Endothelial cell of umbilical vein (primary cell): ENCODE results near the gene P2RY6.

Experiments
- EZH2 ChIP-seq: IDR thresholded peaks from 2 replicates; pipeline ENCODE4 v1.6.1; 2012; ENCODE audit warnings: borderline replicate concordance, low read depth, mild to moderate bottlenecking, moderate library complexity, low read length, inconsistent platforms; ENCODE audit not compliant: severe bottlenecking
- TF ChIP-seq, protein P1 (sequence below), 2 donors: IDR thresholded peaks; 1 replicate in 1 of 2; 2 replicates in 1 of 2; pipeline ENCODE4 v1.5.1; 2011; ENCODE audit warnings: low read length in 2 of 2, mild to moderate bottlenecking in 2 of 2, moderate library complexity in 2 of 2, control low read depth in 1 of 2, inconsistent platforms in 1 of 2, low read depth in 1 of 2; ENCODE audit not compliant: insufficient read depth in 1 of 2; ENCODE audit errors: extremely low read depth in 1 of 2

DNA sequence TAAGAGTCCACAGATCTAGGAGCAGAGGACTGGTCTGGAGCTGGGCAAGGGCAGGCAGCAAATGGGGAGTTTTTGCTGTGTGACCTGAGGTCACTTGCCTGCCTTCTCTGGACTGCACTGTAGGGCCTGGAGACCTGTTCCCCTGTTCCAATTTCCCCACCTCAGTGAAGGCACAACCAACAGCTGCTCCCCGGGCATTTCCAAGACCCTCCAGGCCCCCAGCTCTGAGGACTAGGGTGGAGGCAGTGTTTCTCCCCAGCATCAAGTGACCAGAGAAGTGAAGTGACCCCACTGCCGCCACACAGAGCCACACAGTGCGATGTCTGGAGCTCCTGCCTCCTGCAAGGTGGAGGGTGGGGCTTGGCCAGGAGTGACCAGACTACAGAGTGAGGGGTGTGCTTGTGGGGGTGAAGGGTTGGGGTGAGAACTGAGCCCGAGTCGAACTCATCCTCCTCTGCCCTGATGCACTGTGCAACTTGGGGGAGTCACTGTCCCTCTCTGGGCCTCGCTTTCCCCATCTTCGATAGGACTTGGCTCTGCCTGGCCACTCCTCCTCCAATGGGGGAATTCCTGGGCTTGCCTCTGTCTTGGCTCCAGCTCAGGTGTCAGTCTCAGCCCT is 32.5 kb upstream of the P2RY6 start:
- TF ChIP-seq, protein P1, sequence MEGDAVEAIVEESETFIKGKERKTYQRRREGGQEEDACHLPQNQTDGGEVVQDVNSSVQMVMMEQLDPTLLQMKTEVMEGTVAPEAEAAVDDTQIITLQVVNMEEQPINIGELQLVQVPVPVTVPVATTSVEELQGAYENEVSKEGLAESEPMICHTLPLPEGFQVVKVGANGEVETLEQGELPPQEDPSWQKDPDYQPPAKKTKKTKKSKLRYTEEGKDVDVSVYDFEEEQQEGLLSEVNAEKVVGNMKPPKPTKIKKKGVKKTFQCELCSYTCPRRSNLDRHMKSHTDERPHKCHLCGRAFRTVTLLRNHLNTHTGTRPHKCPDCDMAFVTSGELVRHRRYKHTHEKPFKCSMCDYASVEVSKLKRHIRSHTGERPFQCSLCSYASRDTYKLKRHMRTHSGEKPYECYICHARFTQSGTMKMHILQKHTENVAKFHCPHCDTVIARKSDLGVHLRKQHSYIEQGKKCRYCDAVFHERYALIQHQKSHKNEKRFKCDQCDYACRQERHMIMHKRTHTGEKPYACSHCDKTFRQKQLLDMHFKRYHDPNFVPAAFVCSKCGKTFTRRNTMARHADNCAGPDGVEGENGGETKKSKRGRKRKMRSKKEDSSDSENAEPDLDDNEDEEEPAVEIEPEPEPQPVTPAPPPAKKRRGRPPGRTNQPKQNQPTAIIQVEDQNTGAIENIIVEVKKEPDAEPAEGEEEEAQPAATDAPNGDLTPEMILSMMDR (IDR thresholded peaks at IDR 0.05; ENCODE audit: extremely low read depth in 1 of 2, insufficient read depth in 1 of 2, low read depth in 1 of 2, low read length in 2 of 2) = no peak
- TF ChIP-seq EZH2 = no peak
